Measurements from ENCODE around the gene FIGLA. TPM values are rescaled to one million over a fixed set of nuclear protein-coding genes. Genes with fewer than 3 reads are reported as not detected.

Gene FIGLA
- total RNA-seq, 6 donors from 2014 or later, result not detected

- Histone ChIP-seq H3K27me3 (no peaks in the 10 kb centered on the region), H3K27ac (no peak overlapping the region), H3K4me1 (no peaks in the 10 kb centered on the region), H3K9me3 (no peaks in the 10 kb centered on the region), H3K4me3 (no peak overlapping the region), H3K36me3 (no peaks in the 10 kb centered on the region)
- WGBS, 2 donors, result 53 to 65% methylated on average over 7 of the region's 7 CpGs
- TF ChIP-seq EP300 (IDR thresholded peaks at IDR 0.05) (no peak), CTCF (IDR thresholded peaks at IDR 0.05) (no peak), POLR2A (IDR thresholded peaks at IDR 0.05) (no peak), POLR2AphosphoS5 (IDR thresholded peaks at IDR 0.05) (no peak)
- no peak for ATAC-seq (ENCODE audit: low FRiP score in 2 of 2)
- no peak for DNase-seq
Measured at GRCh38 chr2:70733646-70734180, 56.7 kb downstream of the FIGLA start.

- 63 to 69% methylated on average over 6 of the region's 6 CpGs for WGBS, 2 donors
- Histone ChIP-seq H3K4me1 (no peaks in the 10 kb centered on the region), H3K27ac (no peak overlapping the region), H3K36me3 (no peaks in the 10 kb centered on the region), H3K9me3 (no peaks in the 10 kb centered on the region), H3K4me3 (no peak overlapping the region), H3K27me3 (no peaks in the 10 kb centered on the region)
- ATAC-seq (ENCODE audit: low FRiP score in 2 of 2) (no peak), DNase-seq (no peak)
- TF ChIP-seq POLR2AphosphoS5 (IDR thresholded peaks at IDR 0.05), result no peak
- TF ChIP-seq POLR2A (IDR thresholded peaks at IDR 0.05), result no peak
- no peak for TF ChIP-seq CTCF (IDR thresholded peaks at IDR 0.05)
- TF ChIP-seq EP300 (IDR thresholded peaks at IDR 0.05), result no peak
Measured at GRCh38 chr2:70732766-70733645, 57.4 kb downstream of the FIGLA start.

- TF ChIP-seq POLR2AphosphoS5 (IDR thresholded peaks at IDR 0.05) (no peak), EP300 (IDR thresholded peaks at IDR 0.05) (no peak), CTCF (IDR thresholded peaks at IDR 0.05) (no peak), POLR2A (IDR thresholded peaks at IDR 0.05) (no peak)
- Histone ChIP-seq H3K27me3 (no peaks in the 10 kb centered on the region), H3K9me3 (no peaks in the 10 kb centered on the region), H3K4me1 (no peaks in the 10 kb centered on the region), H3K36me3 (no peaks in the 10 kb centered on the region), H3K4me3 (no peak overlapping the region), H3K27ac (no peak overlapping the region)
- no peak for ATAC-seq (ENCODE audit: low FRiP score in 2 of 2)
- DNase-seq, result no peak
- 95 to 97% methylated on average over 2 of the region's 2 CpGs for WGBS, 2 donors
Measured at GRCh38 chr2:70730730-70731129, 59.7 kb downstream of the FIGLA start.

GRCh38 chr2:70729647-70730046, 60.8 kb downstream of the FIGLA start:
- no peaks in the 10 kb centered on the region for H3K27me3 ChIP-seq
- no peaks in the 10 kb centered on the region for H3K9me3 ChIP-seq
- no peak overlapping the region for H3K27ac ChIP-seq
- no peak for TF ChIP-seq POLR2A (IDR thresholded peaks at IDR 0.05)
- TF ChIP-seq EP300 (IDR thresholded peaks at IDR 0.05), result no peak
- TF ChIP-seq POLR2AphosphoS5 (IDR thresholded peaks at IDR 0.05), result no peak
- no peak for TF ChIP-seq CTCF (IDR thresholded peaks at IDR 0.05)
- DNase-seq, result no peak
- no peaks in the 10 kb centered on the region for H3K36me3 ChIP-seq
- H3K4me1 ChIP-seq, result no peaks in the 10 kb centered on the region
- no peak overlapping the region for H3K4me3 ChIP-seq
- 76 to 78% methylated on average over 1 of the region's 1 CpG for WGBS, 2 donors
- no peak for ATAC-seq (ENCODE audit: low FRiP score in 2 of 2)
